Measurements from ENCODE around the gene PPP1R14B.

Gene PPP1R14B

DNA sequence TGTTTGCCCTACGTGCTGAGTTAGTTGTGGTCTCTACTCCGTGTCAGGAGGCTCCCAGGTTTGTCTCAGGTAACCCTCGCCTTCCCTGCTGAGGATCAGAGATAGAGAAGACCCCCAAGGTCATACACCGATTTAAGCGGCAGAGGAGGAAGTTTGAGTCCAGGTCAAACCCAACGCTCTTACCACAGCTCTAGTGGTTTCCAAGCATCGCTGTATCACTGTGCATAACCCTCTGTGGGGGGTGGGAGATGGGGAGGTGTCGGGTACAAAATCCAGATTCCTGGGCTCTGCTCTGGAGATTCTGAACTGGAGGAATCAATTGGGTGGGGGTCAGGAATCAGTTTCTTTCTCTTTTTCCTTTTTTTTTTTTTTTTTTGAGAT lies 15.8 kb downstream of the PPP1R14B start:
- DNase-seq (ENCODE audit: low read depth), result no peak

DNA sequence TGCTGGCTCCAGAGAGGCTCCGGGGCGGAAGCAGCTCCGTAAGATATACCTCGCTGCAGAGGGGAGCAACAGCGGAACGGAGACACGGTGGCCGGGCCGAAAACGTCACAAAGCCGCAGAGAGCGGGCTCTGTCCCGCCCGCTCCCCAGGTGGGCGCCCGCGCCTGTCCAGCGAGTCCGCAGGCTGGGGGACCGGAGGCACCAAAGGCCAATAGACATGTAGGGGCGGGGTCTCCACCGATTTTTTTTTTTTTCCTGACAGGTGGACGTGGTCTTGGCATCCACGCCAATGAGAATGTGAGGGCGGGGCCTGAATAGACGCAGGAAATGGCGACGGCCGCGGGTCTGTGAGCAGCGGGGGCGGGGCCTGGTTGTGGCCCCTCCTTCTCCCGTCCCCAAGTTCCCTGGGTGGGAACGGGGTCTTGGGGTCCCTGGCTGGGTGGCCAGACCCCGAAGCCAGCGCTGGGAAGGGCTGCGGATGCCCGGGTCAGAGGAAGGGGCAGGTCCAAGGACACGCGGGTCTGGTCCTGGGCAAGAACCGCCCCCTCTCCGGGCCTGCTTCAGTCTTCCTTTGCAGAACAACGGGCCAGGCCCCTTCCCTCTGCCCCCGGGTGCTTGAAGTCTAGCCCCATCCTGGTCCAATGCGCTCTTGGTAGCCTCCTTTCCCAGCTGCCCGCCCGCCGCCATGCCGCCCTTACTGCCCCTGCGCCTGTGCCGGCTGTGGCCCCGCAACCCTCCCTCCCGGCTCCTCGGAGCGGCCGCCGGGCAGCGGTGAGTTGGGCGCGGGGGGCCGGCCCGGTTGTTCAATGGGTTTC lies 16.4 kb downstream of the PPP1R14B start, which contains the start of gene DNAJC4:
TSS of gene DNAJC4 (plus strand) at position 378 of the 814 bp plus-strand sequence. CDS start at position 685, 307 bp downstream.
- peak; percentile 79 for DNase-seq (ENCODE audit: low read depth)

DNA sequence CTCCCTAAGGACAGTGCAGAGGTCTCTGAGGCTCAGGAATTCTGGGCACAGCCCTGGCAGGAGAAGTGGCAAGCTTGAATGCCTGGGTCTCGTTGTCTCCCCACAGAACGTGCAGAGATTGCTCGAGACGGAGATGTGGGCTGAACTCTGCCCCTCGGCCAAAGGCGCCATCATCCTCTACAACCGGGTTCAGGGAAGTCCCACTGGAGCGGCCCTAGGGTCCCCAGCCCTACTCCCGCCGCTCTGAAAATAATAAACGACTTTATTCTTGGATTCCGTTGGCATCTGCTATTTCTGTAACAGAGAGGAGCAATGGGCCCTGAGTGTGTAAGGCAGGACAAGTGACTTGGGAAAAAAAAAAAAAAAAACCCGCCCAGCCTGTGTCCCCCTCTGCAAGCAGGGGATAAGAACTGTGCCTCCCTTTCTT lies 17.0 kb downstream of the PPP1R14B start:
- DNase-seq (ENCODE audit: low read depth), result no peak

GRCh38 chr11:64229090-64229743 lies 17.5 kb downstream of the PPP1R14B start:
- no peak for DNase-seq (ENCODE audit: low read depth)

DNA sequence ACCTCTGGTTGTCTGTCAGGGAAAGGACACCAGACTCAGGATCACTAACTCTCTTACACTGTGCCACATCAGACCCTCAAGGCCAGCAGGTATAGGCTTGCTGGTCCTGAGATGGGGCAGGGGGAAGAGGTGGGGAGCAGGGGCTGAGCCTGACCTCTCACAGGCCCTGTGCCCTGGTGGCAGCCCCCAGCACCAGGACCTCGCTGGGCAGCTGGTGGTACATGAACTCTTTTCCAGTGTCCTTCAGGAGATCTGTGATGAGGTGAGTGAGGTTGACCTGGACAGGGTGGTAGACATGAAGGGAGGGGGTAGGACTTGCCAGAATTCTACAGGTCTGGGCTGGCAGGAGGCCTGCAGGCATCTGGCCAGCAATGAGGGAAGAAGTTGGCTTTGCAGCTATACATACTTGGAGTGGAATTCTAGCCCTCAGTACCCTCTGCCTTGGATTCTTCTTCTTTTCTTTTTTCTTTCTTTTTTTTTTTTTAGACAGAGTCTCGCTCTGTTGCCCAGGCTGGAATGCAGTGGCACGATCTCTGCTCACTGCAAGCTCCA lies 19.3 kb downstream of the PPP1R14B start:
- no peak for DNase-seq (ENCODE audit: low read depth)

DNA sequence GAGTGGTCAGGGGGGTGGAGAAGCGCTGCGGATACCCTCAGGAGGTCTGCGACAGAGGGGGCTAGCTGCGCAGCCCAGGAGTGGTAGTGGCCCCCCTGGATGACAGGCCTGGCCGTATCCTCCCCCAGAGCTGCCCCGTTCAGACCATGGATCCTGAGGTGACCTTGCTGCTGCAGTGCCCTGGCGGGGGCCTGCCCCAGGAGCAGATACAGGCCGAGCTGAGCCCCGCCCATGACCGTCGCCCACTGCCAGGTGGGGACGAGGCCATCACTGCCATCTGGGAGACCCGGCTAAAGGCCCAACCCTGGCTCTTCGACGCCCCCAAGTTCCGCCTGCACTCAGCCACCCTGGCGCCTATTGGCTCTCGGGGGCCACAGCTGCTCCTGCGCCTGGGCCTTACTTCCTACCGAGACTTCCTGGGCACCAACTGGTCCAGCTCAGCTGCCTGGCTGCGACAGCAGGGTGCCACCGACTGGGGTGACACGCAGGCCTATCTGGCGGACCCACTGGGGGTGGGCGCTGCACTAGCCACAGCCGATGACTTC lies 20.2 kb downstream of the PPP1R14B start:
- DNase-seq (ENCODE audit: low read depth), result no peak

- DNase-seq (ENCODE audit: low read depth), result peak; percentile 47
These were observed 20.9 kb downstream of the PPP1R14B start, which contains the start of the genes NUDT22 and TRPT1 for GRCh38 chr11:64225608-64226506. Gene NUDT22, plus strand, starts transcription at chr11:64226274. Its CDS starts 379 bp downstream, at chr11:64226653. Gene TRPT1, minus strand, starts transcription at chr11:64226186. Its CDS starts 326 bp downstream, at chr11:64225860.

DNA sequence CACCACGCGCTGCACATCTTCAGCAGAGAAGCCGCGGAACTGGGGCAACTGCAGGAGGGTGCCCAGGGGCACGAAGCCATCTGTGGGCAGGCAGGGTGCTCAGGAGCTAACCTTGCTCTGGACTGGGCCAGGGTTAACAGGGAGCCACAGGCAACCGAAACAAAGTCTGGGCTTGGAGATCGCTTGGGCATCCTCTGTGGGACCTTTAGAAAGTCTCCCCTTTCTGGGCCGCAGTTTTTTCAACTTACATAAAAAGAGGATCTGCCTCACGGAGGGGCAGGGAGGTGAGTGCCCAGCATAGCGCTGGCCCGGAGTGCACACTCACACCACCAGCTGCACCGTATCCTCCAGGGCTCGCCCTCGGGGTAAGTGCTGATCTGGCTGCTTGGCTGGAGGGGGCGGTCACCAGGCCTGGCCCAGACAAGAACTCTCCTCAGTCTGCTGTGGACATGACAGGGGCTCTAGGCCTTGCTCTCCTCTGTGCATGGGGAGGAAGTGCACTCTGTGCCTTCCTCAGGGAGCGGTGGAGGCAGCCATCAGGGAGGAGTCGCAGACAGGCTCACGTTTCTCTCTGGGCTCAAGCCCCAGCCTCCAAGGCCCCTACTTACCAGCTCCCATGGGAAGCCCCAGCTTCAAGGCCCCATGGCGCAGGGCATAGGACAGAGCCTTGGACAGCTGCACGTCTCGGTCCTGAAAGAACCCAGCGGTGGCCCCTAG lies 21.7 kb downstream of the PPP1R14B start:
- no peak for DNase-seq (ENCODE audit: low read depth)

DNA sequence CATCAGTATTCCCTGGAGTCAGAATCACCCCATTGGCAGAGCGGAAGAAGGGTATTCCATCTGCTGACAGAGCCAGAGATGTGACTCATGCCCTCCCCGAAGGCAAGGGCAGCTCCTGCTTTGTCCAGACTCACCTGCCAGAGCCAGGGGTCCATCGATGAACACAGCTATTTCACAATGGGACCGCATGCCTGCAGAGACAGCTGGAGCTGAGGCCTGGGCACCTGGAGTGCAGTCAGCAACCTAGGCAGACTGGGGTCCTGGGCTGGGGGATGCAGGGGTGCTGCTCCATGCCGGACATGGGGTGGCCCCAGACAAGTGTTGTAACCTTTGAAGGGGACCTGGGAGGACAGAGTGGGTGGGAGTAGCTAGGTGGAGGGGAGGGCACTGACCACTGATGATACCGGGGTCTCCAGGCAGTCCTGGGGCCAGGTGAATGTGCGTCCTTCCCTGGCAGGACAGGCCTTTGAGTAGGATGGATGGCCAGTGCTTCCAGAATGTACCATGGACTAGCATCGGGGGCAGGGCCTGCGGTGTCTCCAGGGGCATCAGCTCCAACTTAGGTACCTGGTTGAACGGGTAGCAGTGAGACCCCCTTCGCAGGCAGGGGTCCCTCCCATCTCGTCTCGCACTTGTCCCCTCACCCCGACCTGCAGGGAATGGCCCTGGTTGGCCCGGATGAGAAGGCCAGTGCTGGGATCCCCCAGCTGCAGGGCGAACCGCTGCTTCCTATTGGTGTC lies 22.4 kb downstream of the PPP1R14B start:
- no peak for DNase-seq (ENCODE audit: low read depth)

DNA sequence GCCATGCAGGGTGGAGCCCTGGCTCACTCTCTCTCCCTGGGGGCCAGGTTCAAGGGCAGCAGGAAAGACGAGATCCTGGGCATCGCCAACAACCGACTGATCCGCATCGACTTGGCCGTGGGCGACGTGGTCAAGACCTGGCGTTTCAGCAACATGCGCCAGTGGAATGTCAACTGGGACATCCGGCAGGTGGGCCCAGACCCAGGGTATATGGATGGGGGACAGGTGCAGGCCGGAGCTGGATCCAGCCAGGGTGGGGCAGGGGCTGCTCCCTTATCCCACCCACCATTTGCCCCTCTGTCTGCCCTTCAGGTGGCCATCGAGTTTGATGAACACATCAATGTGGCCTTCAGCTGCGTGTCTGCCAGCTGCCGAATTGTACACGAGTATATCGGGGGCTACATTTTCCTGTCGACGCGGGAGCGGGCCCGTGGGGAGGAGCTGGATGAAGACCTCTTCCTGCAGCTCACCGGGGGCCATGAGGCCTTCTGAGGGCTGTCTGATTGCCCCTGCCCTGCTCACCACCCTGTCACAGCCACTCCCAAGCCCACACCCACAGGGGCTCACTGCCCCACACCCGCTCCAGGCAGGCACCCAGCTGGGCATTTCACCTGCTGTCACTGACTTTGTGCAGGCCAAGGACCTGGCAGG lies 23.6 kb downstream of the PPP1R14B start:
- DNase-seq (ENCODE audit: low read depth), result no peak

- no peak for DNase-seq (ENCODE audit: low read depth)
These were observed 24.1 kb downstream of the PPP1R14B start for GRCh38 chr11:64222651-64223000.

DNA sequence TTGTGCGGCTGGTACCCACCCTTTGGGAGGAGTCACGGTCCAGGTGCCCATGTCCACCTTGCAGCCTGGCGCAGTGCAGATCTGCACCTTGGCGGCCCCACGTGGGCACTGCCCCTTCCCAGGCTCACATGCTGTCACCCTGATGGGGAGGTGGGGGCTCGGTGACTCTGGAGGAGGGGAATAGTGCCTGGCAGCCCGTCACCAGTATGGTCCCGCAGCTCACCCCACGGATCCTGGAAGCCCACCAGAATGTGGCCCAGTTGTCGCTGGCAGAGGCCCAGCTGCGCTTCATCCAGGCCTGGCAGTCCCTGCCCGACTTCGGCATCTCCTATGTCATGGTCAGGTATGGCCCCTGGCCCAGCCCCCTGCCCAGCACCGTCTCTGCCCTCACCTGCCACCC lies 25.9 kb downstream of the PPP1R14B start:
- no peak for DNase-seq (ENCODE audit: low read depth)

DNA sequence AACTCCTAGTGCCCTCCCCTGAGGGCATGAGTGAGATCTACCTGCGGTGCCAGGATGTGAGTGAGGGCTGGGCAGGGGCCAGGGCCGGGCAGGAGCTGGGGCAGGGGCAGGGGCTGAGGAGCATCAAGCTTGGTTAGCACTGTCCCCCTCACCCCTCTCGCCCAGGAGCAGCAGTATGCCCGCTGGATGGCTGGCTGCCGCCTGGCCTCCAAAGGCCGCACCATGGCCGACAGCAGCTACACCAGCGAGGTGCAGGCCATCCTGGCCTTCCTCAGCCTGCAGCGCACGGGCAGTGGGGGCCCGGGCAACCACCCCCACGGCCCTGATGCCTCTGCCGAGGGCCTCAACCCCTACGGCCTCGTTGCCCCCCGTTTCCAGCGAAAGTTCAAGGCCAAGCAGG lies 26.5 kb downstream of the PPP1R14B start:
- DNase-seq (ENCODE audit: low read depth), result no peak

DNA sequence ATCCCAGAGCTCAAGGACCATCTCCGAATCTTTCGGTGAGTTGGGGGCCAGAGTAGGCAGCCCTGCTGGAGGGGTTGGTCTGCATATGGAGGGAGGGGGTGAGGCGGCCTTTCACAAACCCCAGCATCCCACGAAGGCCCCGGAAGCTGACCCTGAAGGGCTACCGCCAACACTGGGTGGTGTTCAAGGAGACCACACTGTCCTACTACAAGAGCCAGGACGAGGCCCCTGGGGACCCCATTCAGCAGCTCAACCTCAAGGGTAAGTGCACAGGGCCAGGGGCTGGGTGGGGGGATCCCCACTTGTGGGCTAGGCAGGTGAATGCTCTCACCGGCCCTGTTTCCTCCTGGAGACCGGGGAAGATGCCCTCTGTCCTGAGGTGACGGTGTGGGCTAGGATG lies 27.0 kb downstream of the PPP1R14B start:
- DNase-seq (ENCODE audit: low read depth), result no peak

DNA sequence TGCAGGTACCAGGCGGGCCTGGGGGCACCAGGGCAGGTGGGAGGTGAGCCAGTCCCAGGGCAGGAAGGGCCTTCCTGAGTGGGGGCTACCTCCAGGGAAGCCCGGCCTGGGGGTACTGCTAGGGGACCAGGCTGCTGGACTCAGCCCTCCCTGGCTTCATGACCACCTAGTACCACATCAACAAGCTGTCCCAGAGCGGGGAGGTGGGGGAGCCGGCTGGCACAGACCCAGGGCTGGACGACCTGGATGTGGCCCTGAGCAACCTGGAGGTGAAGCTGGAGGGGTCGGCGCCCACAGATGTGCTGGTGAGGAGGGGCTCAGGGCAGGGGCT lies 27.4 kb downstream of the PPP1R14B start:
- no peak for DNase-seq (ENCODE audit: low read depth)

- no peak for DNase-seq (ENCODE audit: low read depth)
These were observed 28.0 kb downstream of the PPP1R14B start for GRCh38 chr11:64218628-64219353.

DNA sequence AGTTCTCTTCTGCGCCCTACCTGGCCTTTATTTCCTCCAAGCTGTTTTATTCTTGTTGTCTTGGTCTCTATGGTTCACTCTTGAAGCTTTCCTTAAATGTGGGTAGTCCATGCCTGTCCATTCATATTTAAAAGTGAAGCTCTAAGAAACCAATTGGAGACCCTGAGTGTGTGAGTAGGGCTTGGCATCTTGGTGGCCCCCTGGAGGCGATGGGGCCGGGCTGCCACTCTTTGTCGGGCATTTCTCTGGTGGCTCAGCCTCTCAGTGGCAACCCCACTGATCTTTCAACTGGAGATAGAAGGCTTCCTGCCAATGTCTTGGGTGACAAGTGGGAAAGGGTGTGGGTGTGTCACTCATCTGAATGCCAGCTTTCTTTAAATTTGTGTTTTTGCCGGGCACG lies 29.9 kb downstream of the PPP1R14B start:
- DNase-seq (ENCODE audit: low read depth), result no peak

- DNase-seq (ENCODE audit: low read depth), result no peak
These were observed 35.4 kb downstream of the PPP1R14B start for GRCh38 chr11:64211181-64211872.

Measured in fibroblast of the conjunctiva (primary cell).